IMR-90 (cell line): ENCODE results near the gene CAND2.

Experiments used
- CEBPB ChIP-seq: IDR thresholded peaks from 2 replicates; pipeline ENCODE4 v1.6.1; 2012; ENCODE audit warnings: low read depth, low read length, improper control_type of control experiment
- CTCF ChIP-seq: conservative IDR thresholded peaks from 2 replicates; pipeline ENCODE4 v1.5.1; 2012; ENCODE audit warnings: mild to moderate bottlenecking, low read depth, low read length, improper control_type of control experiment
- ELK1 ChIP-seq: fragments of 150-350 bp; IDR thresholded peaks from 2 replicates; pipeline ENCODE4 v1.6.1; 2016; ENCODE audit warnings: low read depth, mild to moderate bottlenecking, low read length, moderate library complexity, borderline replicate concordance
- FOS ChIP-seq: fragments of 150-350 bp; IDR thresholded peaks from 2 replicates; pipeline ENCODE4 v1.6.1; 2016; ENCODE audit warnings: low read depth, low read length
- MAZ ChIP-seq: IDR thresholded peaks from 2 replicates; pipeline ENCODE4 v1.6.1; 2012; ENCODE audit warnings: low read depth, mild to moderate bottlenecking, low read length, improper control_type of control experiment, moderate library complexity, borderline replicate concordance
- MXI1 ChIP-seq: IDR thresholded peaks from 2 replicates; pipeline ENCODE4 v1.6.1; 2012; ENCODE audit warnings: low read depth, mild to moderate bottlenecking, low read length, moderate library complexity, borderline replicate concordance
- NFE2L2 ChIP-seq: fragments of 150-350 bp; IDR thresholded peaks from 2 replicates; pipeline ENCODE4 v1.6.1; 2016; ENCODE audit warnings: low read depth, mild to moderate bottlenecking, low read length
- POLR2A ChIP-seq: IDR thresholded peaks from 2 replicates; pipeline ENCODE4 v1.6.1; 2012; ENCODE audit warnings: mild to moderate bottlenecking, low read depth, low read length
- RAD21 ChIP-seq: IDR thresholded peaks from 2 replicates; pipeline ENCODE4 v1.6.1; 2012; ENCODE audit warnings: low read length, improper control_type of control experiment
- RCOR1 ChIP-seq: IDR thresholded peaks from 2 replicates; pipeline ENCODE4 v1.6.1; 2012; ENCODE audit warnings: mild to moderate bottlenecking, low read length, improper control_type of control experiment; ENCODE audit not compliant: insufficient replicate concordance
- RFX5 ChIP-seq: IDR thresholded peaks from 2 replicates; pipeline ENCODE4 v1.8.0; 2012; ENCODE audit warnings: low read depth, mild to moderate bottlenecking, low read length, moderate library complexity
- SMC3 ChIP-seq: fragments of 150-350 bp; IDR thresholded peaks from 2 replicates; pipeline ENCODE4 v1.6.1; 2016; ENCODE audit warnings: low read depth, mild to moderate bottlenecking, antibody characterized with exemption, low read length, moderate library complexity
- USF2 ChIP-seq: fragments of 150-350 bp; IDR thresholded peaks from 2 replicates; pipeline ENCODE4 v1.6.1; 2017; ENCODE audit warnings: mild to moderate bottlenecking, antibody characterized with exemption, low read length, low read depth

DNA sequence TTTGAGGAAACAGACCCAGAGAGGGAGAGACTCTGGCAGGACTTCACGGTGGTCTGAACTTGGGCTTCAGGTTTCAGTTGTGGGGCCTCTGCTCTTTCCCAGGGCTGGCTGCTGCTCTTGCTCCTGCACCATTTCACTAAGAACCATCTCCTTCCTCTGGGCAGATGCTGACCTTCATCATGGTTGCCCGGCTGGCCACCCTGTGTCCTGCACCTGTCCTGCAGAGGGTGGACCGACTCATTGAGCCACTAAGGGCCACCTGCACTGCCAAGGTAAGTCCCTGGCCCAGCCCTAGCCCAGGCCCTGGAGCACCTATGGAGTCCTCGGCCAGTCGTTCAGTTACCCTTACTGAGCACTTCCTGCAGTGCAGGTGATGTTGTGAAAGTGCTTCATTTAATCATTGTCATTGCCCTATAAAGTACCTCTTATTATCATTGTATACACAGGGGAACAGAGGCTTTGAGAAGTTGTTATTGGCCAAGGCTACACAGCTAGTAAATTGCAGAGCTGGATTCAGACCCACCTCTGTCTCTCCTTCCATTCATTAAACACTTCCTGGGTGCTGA, 34.9 kb downstream of the CAND2 start:
- no peak for TF ChIP-seq CTCF
- no peak for TF ChIP-seq RCOR1
- TF ChIP-seq SMC3: no peak
- TF ChIP-seq POLR2A: no peak
- TF ChIP-seq FOS: no peak
- TF ChIP-seq MXI1: no peak
- no peak for TF ChIP-seq CEBPB
- TF ChIP-seq NFE2L2: no peak
- no peak for TF ChIP-seq ELK1
- no peak for TF ChIP-seq MAZ
- TF ChIP-seq RFX5: no peak
- TF ChIP-seq RAD21: no peak
- no peak for TF ChIP-seq USF2
